ENCODE results near the gene ADARB2.

ADARB2 gene

GRCh38 chr10:1683649-1684048 lies 53.7 kb downstream of the ADARB2 start (continued):
- TF ChIP-seq, protein P1, sequence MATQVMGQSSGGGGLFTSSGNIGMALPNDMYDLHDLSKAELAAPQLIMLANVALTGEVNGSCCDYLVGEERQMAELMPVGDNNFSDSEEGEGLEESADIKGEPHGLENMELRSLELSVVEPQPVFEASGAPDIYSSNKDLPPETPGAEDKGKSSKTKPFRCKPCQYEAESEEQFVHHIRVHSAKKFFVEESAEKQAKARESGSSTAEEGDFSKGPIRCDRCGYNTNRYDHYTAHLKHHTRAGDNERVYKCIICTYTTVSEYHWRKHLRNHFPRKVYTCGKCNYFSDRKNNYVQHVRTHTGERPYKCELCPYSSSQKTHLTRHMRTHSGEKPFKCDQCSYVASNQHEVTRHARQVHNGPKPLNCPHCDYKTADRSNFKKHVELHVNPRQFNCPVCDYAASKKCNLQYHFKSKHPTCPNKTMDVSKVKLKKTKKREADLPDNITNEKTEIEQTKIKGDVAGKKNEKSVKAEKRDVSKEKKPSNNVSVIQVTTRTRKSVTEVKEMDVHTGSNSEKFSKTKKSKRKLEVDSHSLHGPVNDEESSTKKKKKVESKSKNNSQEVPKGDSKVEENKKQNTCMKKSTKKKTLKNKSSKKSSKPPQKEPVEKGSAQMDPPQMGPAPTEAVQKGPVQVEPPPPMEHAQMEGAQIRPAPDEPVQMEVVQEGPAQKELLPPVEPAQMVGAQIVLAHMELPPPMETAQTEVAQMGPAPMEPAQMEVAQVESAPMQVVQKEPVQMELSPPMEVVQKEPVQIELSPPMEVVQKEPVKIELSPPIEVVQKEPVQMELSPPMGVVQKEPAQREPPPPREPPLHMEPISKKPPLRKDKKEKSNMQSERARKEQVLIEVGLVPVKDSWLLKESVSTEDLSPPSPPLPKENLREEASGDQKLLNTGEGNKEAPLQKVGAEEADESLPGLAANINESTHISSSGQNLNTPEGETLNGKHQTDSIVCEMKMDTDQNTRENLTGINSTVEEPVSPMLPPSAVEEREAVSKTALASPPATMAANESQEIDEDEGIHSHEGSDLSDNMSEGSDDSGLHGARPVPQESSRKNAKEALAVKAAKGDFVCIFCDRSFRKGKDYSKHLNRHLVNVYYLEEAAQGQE (tag by site-specific recombination; IDR thresholded peaks at IDR 0.05): no peak
- TF ChIP-seq ZNF214 (tag by site-specific recombination; IDR thresholded peaks at IDR 0.05; ENCODE audit: borderline replicate concordance): no peak

DNA sequence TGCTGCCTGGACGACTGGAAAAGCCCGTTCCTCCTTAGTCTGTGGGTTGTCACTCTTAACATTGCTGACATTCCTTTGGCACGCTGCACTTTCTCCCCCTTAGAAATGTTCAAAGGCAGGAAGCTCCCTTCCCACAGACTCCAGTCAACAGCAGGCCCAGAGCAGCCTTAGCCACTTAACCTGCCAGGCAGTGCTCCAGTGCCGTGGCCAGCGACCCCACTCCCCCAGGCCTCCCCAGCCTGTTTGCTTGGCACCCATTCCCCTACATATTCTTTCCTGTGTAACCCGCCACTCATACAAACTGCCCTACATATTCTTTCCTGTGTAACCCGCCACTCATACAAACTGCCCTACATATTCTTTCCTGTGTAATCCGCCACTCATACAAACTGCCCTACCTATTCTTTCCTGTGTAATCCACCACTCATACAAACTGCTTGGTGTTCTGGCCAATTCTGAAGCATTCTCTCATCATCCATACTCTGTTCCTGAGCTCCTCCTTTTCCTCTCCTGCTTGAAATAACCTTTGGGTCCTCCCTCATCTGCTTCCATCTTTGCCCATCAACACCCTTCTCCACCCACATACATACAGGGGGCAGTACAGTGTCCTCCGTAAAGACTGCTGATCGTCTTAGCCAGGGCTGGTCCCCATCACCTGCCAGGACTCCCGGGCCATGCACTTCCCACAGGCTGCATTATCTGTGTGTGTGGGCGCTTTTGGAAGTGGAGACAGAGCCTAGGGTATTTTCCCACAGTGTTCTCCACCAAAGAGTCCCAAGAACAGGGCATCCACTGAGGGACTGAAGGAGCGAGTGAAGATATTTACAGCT lies 57.3 kb downstream of the ADARB2 start:
- Histone ChIP-seq H3K9me3 (ENCODE audit: control insufficient read depth, insufficient read depth, low read depth, low read length) (no peaks in the 10 kb centered on the region), H3K27ac (ENCODE audit: extremely low read depth, low read depth, low read length) (no peak overlapping the region), H3K4me3 (ENCODE audit: low read depth, low read length) (no peak overlapping the region), H3K4me1 (ENCODE audit: control insufficient read depth, insufficient read depth, low read length) (no peaks in the 10 kb centered on the region), H3K36me3 (ENCODE audit: control insufficient read depth in 2 of 2, insufficient read depth in 1 of 2, low read length in 2 of 2) (no peaks in the 10 kb centered on the region)
- ChIA-PET CTCF (no interaction called here), POLR2A (no interaction called here)
- TF ChIP-seq PRDM4 (tag by site-specific recombination; IDR thresholded peaks at IDR 0.05): no peak
- no peak for TF ChIP-seq ZNF596 (tag by site-specific recombination; IDR thresholded peaks at IDR 0.05)
- TF ChIP-seq ZNF426 (tag by site-specific recombination; IDR thresholded peaks at IDR 0.05): no peak
- TF ChIP-seq ZSCAN30 (tag by site-specific recombination; IDR thresholded peaks at IDR 0.05): no peak
- TF ChIP-seq, protein P2, sequence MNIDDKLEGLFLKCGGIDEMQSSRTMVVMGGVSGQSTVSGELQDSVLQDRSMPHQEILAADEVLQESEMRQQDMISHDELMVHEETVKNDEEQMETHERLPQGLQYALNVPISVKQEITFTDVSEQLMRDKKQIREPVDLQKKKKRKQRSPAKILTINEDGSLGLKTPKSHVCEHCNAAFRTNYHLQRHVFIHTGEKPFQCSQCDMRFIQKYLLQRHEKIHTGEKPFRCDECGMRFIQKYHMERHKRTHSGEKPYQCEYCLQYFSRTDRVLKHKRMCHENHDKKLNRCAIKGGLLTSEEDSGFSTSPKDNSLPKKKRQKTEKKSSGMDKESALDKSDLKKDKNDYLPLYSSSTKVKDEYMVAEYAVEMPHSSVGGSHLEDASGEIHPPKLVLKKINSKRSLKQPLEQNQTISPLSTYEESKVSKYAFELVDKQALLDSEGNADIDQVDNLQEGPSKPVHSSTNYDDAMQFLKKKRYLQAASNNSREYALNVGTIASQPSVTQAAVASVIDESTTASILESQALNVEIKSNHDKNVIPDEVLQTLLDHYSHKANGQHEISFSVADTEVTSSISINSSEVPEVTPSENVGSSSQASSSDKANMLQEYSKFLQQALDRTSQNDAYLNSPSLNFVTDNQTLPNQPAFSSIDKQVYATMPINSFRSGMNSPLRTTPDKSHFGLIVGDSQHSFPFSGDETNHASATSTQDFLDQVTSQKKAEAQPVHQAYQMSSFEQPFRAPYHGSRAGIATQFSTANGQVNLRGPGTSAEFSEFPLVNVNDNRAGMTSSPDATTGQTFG (tag by site-specific recombination; IDR thresholded peaks at IDR 0.05; ENCODE audit: borderline replicate concordance): no peak

DNA sequence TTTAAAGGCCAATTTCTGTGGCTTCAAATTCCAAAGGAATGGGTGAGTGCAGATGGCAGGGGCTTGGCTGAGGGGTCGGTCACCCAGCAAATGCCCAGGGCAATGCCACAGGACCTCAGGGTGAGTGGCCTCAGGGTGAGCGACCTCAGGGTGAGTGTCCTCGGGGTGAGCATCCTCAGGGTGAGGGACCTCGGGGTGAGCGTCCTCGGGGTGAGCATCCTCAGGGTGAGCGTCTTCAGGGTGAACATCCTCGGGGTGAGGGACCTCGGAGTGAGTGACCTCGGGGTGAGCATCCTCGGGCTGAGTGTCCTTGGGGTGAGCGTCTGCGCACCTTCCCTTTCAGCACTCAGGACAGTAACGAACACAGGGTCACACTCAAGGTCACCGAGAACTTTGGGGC lies 59.2 kb downstream of the ADARB2 start:
- H3K36me3 ChIP-seq (ENCODE audit: control insufficient read depth in 2 of 2, insufficient read depth in 1 of 2, low read length in 2 of 2): no peaks in the 10 kb centered on the region
- POLR2A ChIA-PET: no interaction called here
- H3K4me3 ChIP-seq (ENCODE audit: low read depth, low read length): no peak overlapping the region
- CTCF ChIA-PET: no interaction called here
- TF ChIP-seq ZNF449 (tag by site-specific recombination; IDR thresholded peaks at IDR 0.05): no peak
- TF ChIP-seq, protein P3, sequence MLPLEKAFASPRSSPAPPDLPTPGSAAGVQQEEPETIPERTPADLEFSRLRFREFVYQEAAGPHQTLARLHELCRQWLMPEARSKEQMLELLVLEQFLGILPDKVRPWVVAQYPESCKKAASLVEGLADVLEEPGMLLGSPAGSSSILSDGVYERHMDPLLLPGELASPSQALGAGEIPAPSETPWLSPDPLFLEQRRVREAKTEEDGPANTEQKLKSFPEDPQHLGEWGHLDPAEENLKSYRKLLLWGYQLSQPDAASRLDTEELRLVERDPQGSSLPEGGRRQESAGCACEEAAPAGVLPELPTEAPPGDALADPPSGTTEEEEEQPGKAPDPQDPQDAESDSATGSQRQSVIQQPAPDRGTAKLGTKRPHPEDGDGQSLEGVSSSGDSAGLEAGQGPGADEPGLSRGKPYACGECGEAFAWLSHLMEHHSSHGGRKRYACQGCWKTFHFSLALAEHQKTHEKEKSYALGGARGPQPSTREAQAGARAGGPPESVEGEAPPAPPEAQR (tag by site-specific recombination; IDR thresholded peaks at IDR 0.05): no peak
- TF ChIP-seq ZNF629 (tag by site-specific recombination; IDR thresholded peaks at IDR 0.05): no peak
- no peak for TF ChIP-seq ZNF214 (tag by site-specific recombination; IDR thresholded peaks at IDR 0.05; ENCODE audit: borderline replicate concordance)
- no peak for TF ChIP-seq ZBTB8A (tag by site-specific recombination; IDR thresholded peaks at IDR 0.05)
- TF ChIP-seq, protein P4, sequence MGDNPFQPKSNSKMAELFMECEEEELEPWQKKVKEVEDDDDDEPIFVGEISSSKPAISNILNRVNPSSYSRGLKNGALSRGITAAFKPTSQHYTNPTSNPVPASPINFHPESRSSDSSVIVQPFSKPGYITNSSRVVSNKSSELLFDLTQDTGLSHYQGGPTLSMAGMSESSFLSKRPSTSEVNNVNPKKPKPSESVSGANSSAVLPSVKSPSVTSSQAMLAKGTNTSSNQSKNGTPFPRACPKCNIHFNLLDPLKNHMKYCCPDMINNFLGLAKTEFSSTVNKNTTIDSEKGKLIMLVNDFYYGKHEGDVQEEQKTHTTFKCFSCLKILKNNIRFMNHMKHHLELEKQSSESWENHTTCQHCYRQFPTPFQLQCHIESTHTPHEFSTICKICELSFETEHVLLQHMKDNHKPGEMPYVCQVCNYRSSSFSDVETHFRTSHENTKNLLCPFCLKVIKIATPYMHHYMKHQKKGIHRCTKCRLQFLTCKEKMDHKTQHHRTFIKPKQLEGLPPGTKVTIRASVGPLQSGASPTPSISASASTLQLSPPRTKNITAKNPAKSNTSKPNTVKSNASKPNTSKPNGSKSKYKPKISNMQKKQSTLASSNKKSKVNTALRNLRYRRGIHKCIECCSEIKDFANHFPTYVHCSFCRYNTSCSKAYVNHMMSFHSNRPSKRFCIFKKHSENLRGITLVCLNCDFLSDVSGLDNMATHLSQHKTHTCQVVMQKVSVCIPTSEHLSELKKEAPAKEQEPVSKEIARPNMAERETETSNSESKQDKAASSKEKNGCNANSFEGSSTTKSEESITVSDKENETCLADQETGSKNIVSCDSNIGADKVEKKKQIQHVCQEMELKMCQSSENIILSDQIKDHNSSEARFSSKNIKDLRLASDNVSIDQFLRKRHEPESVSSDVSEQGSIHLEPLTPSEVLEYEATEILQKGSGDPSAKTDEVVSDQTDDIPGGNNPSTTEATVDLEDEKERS (tag by site-specific recombination; IDR thresholded peaks at IDR 0.05): no peak
- no peak for TF ChIP-seq OVOL3 (tag by site-specific recombination; IDR thresholded peaks at IDR 0.05)
- H3K9me3 ChIP-seq (ENCODE audit: control insufficient read depth, insufficient read depth, low read depth, low read length): no peaks in the 10 kb centered on the region
- no peaks in the 10 kb centered on the region for H3K4me1 ChIP-seq (ENCODE audit: control insufficient read depth, insufficient read depth, low read length)
- no peak overlapping the region for H3K27ac ChIP-seq (ENCODE audit: extremely low read depth, low read depth, low read length)
